ENCODE measurements around the gene ZNF83.
A peak's percentile ranks its signal among the peaks of the same experiment; 100 is the strongest.
"Not testable (repeated sequence)": the region's sequence is repeated elsewhere in the genome, so short reads cannot be mapped to it uniquely, and the experiment has no call there.

Gene ZNF83

DNA sequence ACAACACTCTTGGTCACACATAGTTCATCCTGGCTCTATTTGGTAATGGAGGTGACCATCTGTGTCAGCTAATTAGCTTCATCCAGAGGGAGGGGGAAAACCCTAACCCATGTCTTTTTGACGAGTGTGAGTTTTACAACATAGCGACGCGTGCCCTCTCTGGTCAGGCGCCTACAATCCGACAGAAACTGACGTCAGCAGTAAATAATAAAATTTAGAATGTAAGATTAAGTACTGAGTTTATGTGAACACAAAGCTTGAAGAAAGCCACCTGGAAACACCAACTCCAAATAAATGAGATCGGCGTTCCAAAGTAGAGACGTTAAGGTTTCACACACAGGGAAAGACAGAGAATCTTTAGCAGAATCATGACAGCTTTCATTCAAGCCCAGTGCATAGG, 1.8 kb upstream of the ZNF83 start:
- no peak for DNase-seq (ENCODE audit: low read depth)

DNA sequence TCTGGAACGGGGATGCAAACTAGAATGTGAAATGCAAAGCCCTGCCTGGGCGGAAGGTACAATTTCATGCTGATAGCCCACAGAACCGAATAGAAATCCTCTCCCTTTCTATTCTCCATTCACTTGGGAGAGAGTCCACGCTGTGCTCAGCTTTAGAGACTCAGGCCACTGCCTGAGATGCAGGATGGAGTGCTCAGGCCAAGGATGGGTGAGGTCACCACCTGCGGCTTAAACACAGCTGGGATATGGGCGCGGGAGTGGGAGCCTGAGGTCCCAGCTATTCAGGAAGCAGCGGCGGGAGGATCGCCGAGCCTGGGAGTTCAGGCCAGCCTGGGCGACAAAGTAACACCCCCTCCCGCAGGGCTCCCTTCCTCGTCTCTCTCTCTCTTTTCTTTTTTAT, 446 bp upstream of the ZNF83 start:
- DNase-seq (ENCODE audit: low read depth), result no peak

DNA sequence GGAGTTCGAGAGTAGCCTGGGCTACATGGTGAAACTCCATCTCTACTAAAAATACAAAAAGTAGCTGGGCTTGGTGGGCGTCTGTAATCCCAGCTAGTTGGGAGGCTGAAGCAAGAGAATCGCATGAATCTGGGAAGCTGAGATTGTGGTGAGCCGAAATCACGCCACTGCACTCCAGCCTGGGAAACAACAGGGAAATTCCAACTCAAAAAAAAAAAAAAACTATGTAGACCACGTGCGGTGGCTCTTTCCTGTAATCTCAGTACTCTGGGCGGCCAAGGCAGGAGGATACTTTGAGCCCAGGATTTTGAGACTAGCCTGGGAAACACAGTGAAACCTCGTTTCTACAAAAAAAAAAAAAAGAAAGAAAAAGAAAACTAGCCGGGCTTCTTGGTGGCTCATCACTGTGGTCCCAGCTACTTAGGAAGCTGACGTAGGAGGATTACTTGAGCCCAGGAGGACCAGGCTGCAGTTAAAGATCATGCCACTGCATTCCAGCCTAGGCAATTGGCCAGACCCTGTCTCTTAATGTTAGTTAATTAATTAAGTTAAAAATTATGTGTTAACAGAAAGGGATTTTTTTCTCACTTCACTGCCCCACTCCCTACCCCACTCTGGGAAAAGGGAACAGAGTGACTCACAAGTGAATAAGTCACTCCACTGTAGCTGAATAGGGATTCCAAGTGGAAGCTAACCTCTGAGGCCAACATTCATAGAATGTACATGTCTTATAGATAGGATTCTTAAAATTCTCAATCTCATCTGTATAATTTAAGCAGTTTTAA, 2.2 kb downstream of the ZNF83 start:
- no peak for DNase-seq (ENCODE audit: low read depth)

DNA sequence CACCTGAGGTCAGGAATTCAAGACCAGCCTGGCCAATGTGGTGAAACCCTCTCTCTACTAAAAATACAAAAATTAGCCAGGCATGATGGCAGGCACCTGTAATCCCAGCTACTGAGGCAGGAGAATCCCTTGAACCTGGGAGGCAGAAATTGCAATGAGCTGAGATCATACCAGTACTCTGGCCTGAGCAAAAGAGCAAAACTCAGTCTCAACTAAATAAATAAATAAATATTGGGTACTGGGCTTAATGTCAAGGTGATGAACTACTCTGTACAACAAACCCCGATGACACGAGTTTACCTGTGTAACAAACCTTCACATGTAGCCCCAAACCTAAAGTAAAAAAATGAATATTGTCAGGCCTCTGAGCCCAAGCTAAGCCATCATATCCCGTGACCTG, 10.7 kb downstream of the ZNF83 start:
- DNase-seq (ENCODE audit: low read depth), result not testable (repeated sequence)

DNA sequence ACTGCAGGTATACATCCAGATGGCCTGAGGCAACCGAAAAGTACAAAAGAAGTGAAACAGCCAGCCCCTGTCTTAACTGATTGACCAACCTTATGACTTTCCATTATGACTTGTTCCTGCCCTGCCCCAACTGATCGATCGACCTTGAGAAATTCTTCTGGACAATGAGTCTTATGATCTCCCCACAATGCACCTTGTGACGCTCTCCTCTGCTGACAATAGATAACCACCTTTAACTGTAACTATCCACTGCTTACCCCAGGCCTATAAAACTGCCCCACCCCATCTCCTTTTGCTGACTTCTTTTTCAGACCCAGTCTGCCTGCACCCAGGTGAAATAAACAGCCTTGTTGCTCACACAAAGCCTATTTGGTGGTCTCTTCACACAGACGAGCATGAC, 11.2 kb downstream of the ZNF83 start:
- DNase-seq (ENCODE audit: low read depth), result no peak

DNA sequence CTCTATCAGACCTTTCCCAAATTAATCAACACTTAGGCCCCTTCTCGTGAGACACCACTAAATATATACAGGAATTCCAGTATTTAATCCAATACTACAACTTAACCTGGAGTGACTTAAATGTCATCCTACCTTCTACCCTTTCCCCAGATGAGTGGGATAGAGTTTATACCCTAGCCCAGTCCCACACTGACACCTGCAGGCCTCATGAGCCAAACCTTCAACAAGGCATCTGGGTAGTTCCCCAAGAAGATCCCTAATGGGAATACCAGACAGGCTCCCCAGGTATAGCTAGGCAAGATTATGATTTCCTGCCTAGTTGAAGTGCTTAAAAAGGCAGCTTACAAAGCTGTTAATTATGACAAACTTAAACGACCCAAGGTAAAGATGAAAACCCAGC, 15.9 kb downstream of the ZNF83 start:
- DNase-seq (ENCODE audit: low read depth), result no peak

DNA sequence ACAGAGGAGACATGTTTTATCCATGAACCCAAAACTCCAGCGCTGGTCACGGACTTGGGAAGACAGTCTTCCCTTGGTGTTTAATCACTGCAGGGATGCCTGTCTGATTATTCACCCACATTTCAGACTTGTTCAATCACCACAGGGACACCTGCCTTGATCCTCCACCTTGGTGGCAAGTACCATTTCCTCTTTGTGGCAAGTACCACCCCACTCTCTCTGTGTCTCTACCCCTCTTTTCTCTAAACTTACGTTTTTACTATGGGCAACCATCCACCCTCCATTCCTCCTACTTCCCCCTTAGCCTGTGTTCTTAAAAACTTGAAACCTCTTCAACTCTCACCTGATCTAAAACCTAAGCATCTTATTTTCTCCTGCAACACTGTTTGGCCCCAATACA, 16.8 kb downstream of the ZNF83 start:
- no peak for DNase-seq (ENCODE audit: low read depth)

DNA sequence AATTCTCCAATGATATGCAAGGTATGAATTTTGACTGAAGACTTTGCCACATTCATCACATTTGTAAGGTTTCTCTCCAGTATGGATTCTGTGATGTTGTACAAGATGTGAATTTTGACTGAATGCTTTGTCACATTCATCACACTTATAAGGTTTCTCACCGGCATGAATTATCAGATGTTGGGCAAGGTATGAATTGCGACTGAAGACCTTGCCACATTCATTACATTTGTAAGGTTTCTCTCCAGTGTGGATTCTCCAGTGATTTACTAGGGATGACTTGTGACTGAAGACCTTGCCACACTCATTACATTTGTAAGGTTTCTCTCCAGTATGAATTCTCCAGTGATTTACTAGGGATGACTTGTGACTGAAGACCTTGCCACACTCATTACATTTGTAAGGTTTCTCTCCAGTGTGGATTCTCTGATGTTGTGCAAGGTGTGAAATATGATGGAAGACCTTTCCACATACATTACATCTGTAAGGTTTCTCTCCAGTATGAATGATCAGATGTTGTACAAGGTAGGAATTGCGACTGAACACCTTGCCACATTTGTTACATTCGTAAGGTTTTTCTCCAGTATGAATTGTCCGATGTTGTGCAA, 24.8 kb downstream of the ZNF83 start:
- DNase-seq (ENCODE audit: low read depth), result no peak

DNA sequence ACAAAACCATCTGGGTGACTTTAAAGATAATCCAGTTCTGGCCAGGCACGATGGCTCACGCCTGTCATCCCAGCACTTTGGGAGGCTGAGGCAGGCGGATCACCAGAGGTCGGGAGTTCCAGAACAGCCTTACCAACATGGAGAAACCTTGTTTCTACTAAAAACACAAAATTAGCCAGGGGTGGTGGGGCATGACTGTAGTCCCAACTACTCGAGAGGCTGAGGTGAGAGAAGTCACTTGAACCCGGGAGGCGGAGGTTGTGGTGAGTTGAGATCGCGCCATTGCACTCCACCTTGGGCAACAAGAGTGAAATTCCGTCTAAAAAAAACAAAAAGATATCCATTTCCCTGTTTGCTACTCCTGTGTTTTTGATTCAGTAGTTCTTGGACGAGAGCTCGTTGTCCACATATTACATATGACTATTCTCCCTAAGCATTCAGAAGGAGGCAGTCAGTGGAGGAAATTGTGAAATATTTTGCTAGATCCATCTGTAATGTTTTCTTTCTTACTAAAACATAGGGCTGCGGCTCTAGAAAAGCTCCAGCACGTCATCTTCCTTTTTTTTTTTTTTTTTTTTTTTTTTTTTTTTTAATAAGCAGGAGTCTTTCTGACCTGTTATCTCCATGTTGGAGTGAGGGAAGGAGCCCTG, 34.5 kb downstream of the ZNF83 start:
- no peak for DNase-seq (ENCODE audit: low read depth)

DNA sequence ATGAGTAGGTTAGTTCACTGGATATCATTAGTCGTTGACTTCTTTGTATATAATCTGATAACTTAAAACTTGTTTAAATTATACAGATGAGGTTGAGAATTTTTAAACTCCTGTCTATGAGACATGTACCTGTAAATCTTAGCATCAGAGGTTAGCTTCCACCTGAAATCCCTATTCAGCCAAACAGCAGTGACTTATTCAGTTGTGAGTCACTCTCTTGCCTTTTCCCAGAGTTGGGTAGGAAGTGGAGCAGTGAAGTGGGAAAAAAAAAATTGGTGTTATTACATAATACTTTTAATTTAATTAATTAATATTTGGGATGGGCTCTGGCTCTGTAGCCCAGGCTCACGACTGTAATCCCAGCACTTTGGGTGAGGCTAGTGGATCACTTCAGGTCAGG, 35.2 kb downstream of the ZNF83 start:
- no peak for DNase-seq (ENCODE audit: low read depth)

DNA sequence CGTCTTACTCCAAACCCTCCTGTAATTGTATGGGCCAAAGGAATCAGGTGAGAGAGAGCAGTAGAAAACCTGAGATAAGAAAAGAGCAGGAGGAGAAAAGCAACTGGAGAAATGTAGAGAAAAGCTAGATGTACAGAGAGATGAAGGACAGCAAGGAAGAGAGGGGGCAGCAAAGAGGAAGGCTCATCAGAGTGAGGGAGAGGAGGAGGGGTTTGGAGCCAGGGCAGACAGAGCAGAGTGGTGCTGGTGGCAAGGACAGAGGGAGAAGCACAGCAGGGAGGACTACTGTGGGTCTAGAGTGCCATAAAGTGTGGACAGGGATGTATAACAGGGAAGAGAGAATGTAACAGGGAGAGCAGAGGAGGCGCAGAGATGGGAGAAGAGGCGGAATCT, 36.2 kb downstream of the ZNF83 start:
- not testable (repeated sequence) for DNase-seq (ENCODE audit: low read depth)

DNA sequence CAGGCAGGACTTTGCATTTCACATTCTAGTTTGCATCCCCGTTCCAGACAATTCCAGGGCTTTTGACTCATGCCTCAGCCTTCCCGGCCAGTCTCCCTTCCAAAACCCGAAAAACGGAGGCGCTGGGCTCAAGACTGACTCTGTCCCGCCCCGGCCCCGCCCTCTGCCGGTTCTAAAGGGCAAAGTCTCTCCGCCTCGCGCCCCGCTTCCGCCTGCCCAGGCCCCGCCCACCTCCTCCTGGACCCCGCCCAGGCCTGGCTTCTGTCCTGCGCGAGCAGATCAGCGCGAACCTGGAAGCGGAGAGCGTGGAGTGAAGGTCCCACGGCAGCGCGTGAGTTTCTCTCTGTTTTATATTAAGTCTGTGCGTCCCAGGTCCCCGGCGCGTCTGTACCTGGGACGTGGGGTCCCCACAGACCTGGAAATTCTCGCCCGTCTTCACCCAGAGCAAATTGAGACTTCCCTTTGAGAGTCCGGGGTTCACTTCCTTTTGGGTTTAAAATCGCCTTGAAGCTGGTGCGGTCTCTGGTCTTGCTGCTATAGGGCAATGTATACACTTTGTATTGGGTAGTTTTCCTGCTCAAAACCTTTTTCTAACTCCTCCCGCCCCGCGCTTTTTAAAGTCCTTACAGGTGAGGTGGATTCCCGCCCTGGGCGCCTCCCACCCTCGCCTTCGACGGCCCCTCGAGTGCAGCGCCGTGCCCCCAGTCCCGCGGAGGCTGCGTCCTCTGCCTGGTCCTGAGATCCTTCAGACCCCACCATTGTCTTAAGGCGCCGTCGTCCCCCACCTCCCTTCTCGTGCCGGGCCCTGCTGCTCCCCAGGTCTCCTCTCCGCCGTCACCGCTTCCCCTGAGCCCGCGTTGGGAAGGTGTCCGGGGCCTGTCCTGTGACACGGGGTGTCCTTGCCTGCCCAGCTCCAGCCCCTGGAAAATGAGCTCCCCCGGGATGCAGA, 36.9 kb downstream of the ZNF83 start:
- peak; percentile 91 for DNase-seq (ENCODE audit: low read depth)

DNA sequence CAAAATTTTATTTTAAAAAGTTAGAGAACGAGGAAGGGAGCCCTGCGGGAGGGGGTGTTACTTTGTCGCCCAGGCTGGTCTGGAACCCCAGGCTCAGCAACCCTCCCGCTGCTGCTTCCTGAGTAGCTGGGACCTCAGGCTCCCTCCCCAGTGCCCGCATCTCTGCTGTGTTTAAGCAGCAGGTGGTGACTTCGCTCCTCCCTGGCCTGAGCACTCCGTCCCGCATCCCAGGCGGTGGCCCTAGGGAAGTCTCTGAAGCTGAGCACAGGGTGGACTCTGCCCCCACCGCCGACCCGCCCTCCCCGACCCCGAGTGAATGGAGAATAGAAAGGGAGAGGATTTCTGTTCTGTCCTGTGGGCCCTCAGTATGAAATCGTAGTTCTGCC, 37.5 kb downstream of the ZNF83 start:
- no peak for DNase-seq (ENCODE audit: low read depth)

DNA sequence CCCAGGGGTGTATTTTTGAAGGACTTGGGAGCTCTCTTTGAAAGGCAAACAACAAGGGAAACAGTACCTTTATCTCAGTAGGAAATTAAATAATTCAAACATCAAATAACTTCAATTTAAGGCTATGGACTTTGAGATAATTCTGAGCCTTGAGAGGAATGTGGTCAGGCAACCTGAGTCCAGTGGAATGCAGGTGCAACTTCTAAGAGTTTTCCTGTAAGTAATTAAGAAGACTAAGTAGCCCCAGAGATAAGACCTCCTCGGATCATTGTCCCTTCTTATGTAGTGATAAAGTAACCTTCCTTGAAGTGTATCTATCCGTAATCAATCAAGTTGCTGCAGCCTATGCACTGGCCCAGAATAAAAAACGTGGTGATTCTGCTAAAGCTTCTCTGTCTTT, 38.9 kb downstream of the ZNF83 start:
- no peak for DNase-seq (ENCODE audit: low read depth)

DNA sequence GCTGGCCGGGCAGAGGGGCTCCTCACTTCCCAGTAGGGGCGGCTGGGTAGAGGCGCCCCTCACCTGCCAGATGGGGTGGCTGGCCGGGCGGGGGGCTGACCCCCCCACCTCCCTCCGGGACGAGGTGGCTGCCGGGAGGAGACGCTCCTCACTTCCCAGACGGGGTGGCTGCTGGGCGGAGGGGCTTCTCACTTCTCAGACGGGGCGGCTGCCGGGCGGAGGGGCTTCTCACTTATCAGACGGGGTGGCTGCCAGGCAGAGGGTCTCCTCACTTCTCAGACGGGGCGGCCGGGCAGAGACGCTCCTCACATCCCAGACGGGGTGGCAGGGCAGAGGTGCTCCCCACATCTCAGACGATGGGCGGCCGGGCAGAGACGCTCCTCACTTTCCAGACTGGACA, 44.7 kb downstream of the ZNF83 start:
- not testable (repeated sequence) for DNase-seq (ENCODE audit: low read depth)

DNA sequence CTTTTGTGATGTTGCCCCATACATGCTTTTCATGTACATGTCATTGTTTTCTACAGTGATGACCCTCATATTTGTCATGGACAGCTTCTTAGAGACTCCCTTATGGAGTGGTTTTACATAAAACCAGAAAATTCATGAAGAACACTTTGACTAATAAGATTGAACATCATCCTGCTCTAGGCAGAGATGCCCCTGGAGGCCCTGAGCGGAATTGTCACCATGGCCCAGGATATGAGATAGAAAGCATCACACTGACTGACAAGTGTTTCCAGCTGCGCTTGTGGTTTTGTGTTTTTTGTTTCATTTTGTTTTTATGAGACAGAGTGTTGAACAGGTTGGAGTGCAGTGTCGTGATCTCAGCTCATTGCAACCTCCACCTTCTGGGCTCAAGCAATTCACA, 45.9 kb downstream of the ZNF83 start:
- DNase-seq (ENCODE audit: low read depth), result no peak

DNA sequence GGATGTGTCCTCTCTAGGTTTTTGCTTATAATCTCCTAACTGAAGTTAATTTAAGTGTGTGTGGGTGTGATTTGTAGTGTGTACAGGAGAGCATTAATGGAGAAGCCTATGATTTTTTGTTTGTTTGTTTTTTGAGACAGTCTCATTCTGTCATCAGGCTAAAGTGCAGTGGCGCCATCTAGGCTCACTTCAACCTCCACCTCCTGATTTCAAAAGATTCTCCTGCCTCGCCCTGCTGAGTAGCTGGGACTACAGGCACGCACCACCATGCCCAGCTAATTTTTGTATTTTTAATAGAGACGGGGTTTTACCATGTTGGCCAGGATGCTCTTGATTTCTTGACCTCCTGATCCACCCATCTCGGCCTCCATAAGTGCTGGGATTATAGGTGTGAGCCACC, 47.4 kb downstream of the ZNF83 start:
- DNase-seq (ENCODE audit: low read depth), result no peak

DNA sequence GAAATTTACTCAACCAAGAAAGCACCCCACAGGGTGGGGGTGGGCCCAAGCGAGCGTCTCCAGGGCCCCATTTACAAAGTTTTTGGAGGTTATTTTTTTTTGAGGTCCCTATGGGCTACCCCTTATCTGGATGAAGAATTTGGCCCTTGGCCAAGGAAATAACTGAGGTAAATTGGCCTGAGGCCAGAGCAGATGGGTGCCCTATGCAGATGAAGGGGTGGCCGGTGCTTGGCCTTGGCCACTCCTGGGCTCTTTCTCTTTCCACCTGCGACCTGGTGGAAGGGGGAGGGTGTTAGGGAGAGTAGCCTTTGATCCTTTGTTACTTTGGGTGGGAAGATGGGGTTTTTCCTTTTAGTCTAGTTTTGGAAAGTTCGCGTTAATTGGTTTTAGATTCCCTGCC, 52.6 kb downstream of the ZNF83 start:
- DNase-seq (ENCODE audit: low read depth), result no peak

DNA sequence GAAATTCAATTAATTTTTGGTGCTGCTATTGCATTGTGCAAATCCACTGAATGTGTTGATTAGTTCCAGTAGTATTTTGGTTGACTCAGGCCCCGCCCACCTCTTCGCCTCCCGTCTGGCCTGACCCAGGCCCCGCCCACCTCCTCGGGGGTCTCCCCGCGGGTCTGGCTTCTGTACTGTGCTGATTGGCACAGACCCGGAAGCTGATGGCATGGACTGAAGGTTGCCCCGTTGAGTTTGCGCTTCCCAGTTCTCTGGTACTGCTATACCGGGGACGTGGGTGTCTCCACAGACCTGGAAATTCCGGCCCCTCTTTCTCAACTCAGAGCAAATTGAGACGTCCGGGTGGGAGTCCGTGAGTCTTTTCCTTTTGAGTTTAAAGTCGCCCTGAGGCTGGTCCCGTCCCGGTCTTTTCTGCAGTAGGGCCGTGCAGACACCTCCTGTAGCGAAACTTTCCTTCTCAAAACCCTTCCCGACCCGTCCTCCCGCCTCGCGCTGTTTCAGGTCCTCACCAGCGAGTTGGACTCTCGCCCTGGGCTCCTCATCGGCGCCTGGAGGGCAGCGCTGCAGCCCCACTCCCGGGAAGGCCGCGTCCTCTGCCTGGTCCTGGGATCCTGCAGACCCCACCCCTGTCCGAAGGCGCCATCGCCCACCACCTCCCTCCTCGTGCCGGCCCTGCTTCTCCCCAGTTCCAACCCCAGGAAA, 53.3 kb downstream of the ZNF83 start:
- DNase-seq (ENCODE audit: low read depth), result no peak

DNA sequence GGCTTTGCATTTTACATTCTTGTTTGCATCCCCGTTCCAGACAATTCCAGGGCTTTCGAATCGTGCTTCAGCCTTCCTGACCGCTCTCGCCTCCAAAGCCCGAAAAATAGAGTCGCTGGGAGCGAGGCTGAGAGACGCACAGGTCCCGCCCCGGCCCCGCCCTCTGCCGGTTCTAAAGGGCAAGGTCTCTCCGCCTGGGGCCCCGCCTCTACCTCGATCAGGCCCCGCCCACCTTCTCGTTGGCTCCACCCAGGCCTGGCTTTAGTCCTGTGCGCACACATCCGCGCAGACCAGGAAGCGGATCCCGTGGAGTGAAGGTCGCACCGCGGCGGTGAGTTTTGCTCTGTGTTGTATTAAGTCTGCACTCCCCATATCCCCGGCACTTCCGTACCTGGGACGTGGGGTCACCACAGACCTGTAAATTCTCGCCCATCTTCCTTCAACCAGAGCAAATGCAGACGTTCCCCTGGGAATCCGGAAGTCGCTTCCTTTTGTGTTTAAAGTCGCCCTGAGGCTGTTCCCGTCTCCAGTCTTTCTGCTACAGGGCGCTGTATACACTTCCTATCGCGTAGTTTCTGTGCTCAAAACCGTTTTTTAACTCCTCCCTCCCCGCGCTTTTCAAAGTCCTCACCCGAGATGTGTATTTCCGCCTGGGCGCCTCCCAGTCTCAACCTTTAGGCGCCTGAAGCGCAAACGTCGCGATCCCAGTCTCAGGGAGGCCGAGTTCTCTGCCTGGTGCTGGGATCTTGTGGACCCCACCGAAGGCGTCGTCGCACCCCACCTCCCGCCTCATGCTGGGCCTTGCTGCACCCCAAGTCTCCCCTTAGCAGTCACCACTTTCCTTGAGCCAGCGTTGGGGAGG, 67.9 kb downstream of the ZNF83 start, which contains the start of gene ZNF701:
TSS of gene ZNF701 (plus strand) at position 288 of the 862 bp plus-strand sequence. CDS start 3,861 bp downstream, outside the sequence.
- peak; percentile 88 for DNase-seq (ENCODE audit: low read depth)

DNA sequence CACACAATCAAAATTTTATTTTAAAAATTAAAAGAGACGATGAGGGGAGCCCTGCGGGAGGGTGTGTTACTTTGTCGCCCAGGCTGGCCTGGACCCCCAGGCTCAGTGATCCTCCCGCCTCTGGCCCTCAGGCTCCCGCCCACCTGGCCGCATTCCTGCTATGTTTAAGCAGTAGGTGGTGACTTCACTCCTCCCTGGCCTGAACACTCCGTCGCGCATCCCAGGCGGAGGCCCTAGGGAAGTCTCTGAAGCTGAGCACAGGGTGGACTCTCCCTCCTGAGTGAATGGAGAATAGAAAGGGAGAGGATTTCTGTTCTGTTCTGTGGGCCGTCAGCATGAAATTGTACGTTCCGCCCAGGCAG, 68.5 kb downstream of the ZNF83 start:
- DNase-seq (ENCODE audit: low read depth), result not testable (repeated sequence)
